Motor neuron (in vitro differentiated cells): Measurements from ENCODE around the gene SPPL2B. TPM values are rescaled to one million over a fixed set of nuclear protein-coding genes. Genes with fewer than 3 reads are reported as not detected.
A peak's percentile ranks its signal among the peaks of the same experiment; 100 is the strongest.
"Not testable (repeated sequence)": the region's sequence is repeated elsewhere in the genome, so short reads cannot be mapped to it uniquely, and the experiment has no call there.

Source experiments
- ATAC-seq, 8 experiments: fragments of 200-7000 bp; cut with Tn5 transposase; replicated peaks in 6 of 8; 2 replicates each; pipeline ENCODE4 v1.8.0; 2021; ENCODE audit warnings: mild to moderate bottlenecking in 8 of 8, moderate library complexity in 8 of 8
- H3K27ac ChIP-seq, 2 donors: fragments of 250-450 bp; sonication (Bioruptor Pico); 2 replicates each; pipeline ENCODE4 v1.9.0; 2021; ENCODE audit warnings: antibody characterized with exemption in 2 of 2, mild to moderate bottlenecking in 2 of 2, moderate library complexity in 1 of 2
- H3K4me1 ChIP-seq, 2 donors: fragments of 250-450 bp; sonication (Bioruptor Pico); replicated peaks in 1 of 2; 2 replicates each; pipeline ENCODE4 v1.6.1; 2021; ENCODE audit warnings: antibody characterized with exemption in 2 of 2, mild to moderate bottlenecking in 2 of 2, moderate library complexity in 1 of 2
- H3K4me3 ChIP-seq, 5 donors: fragments of 250-450 bp; sonication (Bioruptor Pico); 2 replicates each; pipeline ENCODE4 v1.9.0; 2021; ENCODE audit warnings: antibody characterized with exemption in 5 of 5, mild to moderate bottlenecking in 5 of 5, moderate library complexity in 4 of 5
- WGBS, 10 experiments: fragments of 450-650 bp; shearing (Covaris generic); methylation state at CpG; one replicate each; pipeline ENCODE4 v1.0.0; 2022; 5-methylcytosine and 5-hydroxymethylcytosine counted together
- in situ Hi-C, 9 experiments: fragments of 400-800 bp; cut with MboI; loops; one replicate each; pipeline ENCODE4 v1.15.0; 2021; ENCODE audit warnings: low sequenced_read_pairs in 9 of 9, low pct_unique_long_range_greater_than_20kb in 2 of 9; ENCODE audit not compliant: unreplicated experiment in 9 of 9
- total RNA-seq, 8 experiments: library from RNA; unstranded; fragments of 300-600 nt; gene quantifications; 2 replicates each; pipeline versions ENCODE4 v1.2.3 to v1.2.4, GENCODE V29; 2022

SPPL2B gene
- total RNA-seq, 8 experiments from 2014 or later: 22.2 to 77.9 (median 36.5) TPM

DNA sequence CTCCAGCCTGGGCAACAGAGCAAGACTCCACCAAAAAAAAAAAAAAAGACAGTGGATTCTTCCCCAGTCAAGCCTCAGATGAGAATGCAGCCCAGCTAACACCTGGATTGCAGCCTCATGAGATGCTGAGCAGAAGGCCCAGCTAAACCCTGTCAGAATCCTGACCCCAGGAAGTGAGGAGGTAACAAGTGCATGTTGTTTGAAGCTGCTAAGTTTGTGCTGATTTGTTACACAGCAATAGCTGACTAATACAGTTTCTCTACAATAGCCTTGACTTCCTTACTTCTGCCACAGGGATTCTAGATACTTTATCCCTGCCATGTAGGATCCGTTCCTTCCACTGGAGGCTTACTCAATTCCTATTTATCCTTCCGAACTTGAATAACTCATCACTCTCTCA lies 52.1 kb downstream of the SPPL2B start:
- Histone ChIP-seq H3K4me3 (no peak overlapping the region), H3K27ac (peak overlapping the region; percentile 50 to 74), H3K4me1 (peaks cover 2 to 14% of the 10 kb centered on the region in 2 donors)
- in situ Hi-C loops: loop anchor here in 2 of 9 experiments (25.0 kb wide), 1 partner anchor 93 kb away; the partner anchor contains the start of gene PEAK3 (in 2 of the 2)
- WGBS, 10 experiments: 17 to 80% (median 33%) methylated on average over 1 to 2 of the region's 2 CpGs; no CpG with 5 or more reads in 4 of the 10 experiments
- no peak for ATAC-seq

DNA sequence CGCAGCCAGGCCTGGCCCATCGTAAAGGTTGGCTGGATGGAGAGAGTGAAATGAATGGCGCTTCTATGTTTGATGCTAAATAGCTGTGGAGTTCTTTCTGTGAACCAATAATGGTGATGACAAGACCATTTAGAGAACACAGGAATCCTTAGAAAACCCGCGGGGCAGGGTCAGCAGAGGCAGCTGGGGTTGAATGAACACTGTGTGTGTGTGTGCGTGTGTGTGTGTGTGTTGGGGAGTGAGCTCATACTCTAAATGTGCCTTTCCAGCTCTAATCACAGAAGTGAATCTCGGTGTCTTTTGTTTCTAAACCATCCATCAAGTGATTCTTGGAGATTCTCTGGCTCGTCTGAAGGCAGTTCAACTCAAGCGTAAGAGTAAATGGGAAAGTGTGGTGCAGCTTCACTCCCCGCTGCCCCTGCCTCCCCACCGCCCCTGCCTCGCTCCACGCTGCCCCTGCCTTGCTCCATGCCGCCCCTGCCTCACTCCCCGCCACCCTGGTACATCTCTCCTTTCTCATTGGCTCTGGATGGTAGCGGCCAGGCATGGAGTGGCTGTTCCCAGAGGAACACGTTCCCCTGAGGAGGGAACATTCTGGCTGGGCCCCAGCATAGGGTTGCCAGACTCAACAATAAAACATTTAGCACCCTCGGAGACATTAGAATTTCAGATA lies 52.8 kb downstream of the SPPL2B start:
- peak overlapping the region; percentile 50 to 74 for H3K27ac ChIP-seq
- H3K4me3 ChIP-seq: no peak overlapping the region
- ATAC-seq: peak in 5 of 8 experiments; percentile 88 to 90 (median 89)
- in situ Hi-C loops: loop anchor here in 2 of 9 experiments (25.0 kb wide), 1 partner anchor 94 kb away; the partner anchor contains the start of gene PEAK3 (in 2 of the 2)
- peaks cover 2 to 10% of the 10 kb centered on the region in 2 donors for H3K4me1 ChIP-seq
- WGBS, 10 experiments: 0 to 100% (median 39%) methylated on average over 1 to 10 of the region's 18 CpGs; no CpG with 5 or more reads in 4 of the 10 experiments

- Histone ChIP-seq H3K27ac (no peak overlapping the region), H3K4me1 (peaks cover 2 to 12% of the 10 kb centered on the region in 2 donors), H3K4me3 (no peak overlapping the region)
- no peak for ATAC-seq
- in situ Hi-C loops: loop anchor here in 2 of 9 experiments (25.0 kb wide), 1 partner anchor 95 kb away; the partner anchor contains the start of gene PEAK3 (in 2 of the 2)
- WGBS, 10 experiments: 63 to 100% (median 99%) methylated on average over 1 to 7 of the region's 13 CpGs; no CpG with 5 or more reads in 4 of the 10 experiments
Observed at GRCh38 chr19:2382530-2383222, 54.2 kb downstream of the SPPL2B start.

DNA sequence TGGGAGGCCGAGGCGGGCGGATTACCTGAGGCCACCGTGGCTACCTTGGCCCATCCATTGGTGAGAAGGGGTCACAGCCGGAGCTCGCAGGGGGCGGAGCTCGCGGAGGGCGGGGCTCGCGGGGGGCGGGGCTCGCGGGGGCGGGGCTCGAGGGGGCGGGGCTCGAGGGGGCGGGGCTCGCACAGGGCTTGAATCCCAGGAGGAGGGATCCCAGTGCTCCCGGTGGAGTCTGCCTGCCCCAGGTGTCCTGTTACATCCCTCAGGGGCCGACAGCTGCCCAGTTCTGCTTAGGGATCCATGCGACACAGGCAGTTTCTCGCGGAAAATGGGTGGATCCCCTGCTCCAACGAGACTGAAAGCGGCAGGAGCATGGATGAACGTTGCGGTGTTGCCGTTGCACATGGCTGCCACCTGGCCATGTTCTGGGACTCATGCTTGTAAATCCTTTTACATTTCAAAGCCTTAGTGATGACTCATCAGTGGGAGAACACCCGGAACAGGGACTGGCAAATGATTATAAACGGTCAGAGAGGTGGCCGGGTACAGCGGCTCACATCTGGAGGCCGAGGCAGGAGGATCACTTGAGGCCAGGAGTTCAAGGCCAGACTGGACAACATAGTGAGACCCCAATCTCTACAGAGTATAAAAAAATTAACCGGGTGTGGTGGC lies 56.7 kb downstream of the SPPL2B start:
- Histone ChIP-seq H3K27ac (peak overlapping the region in 1 of 2 donors; percentile 2), H3K4me3 (no peak overlapping the region), H3K4me1 (peaks cover 2 to 15% of the 10 kb centered on the region in 2 donors)
- peak in 6 of 8 experiments; percentile 2 to 98 (median 52) for ATAC-seq
- in situ Hi-C loops: loop anchor here in 2 of 9 experiments (25.0 kb wide), 1 partner anchor 98 kb away; the partner anchor contains the start of gene PEAK3 (in 2 of the 2)
- 0 to 100% (median 19%) methylated on average over 1 to 7 of the region's 37 CpGs; no CpG with 5 or more reads in 4 of the 10 experiments for WGBS, 10 experiments

- in situ Hi-C loops: loop anchor here in 2 of 9 experiments (25.0 kb wide), 1 partner anchor 100 kb away; the partner anchor contains the start of gene PEAK3 (in 2 of the 2)
- peaks cover 2 to 5% of the 10 kb centered on the region in 2 donors for H3K4me1 ChIP-seq
- ATAC-seq: peak in 5 of 8 experiments; percentile 53 to 80 (median 62)
- H3K4me3 ChIP-seq: no peak overlapping the region
- peak overlapping the region in 1 of 2 donors; percentile 45 for H3K27ac ChIP-seq
- 68 to 100% (median 82%) methylated on average over 1 to 18 of the region's 20 CpGs for WGBS, 10 experiments
Observed at GRCh38 chr19:2387367-2388288, 59.1 kb downstream of the SPPL2B start.

- H3K27ac ChIP-seq: no peak overlapping the region
- 8 to 94% (median 85%) methylated on average over 1 to 12 of the region's 21 CpGs; no CpG with 5 or more reads in 4 of the 10 experiments for WGBS, 10 experiments
- peaks cover 0 to 5% of the 10 kb centered on the region in 2 donors for H3K4me1 ChIP-seq
- in situ Hi-C loops: loop anchor here in 2 of 9 experiments (25.0 kb wide), 1 partner anchor 102 kb away; the partner anchor contains the start of gene PEAK3 (in 2 of the 2)
- ATAC-seq: no peak
- H3K4me3 ChIP-seq: no peak overlapping the region
Observed at GRCh38 chr19:2389594-2389993, 61.1 kb downstream of the SPPL2B start.

GRCh38 chr19:2391118-2391725 lies 62.7 kb downstream of the SPPL2B start:
- Histone ChIP-seq H3K4me1 (peaks cover 0 to 5% of the 10 kb centered on the region in 2 donors), H3K27ac (no peak overlapping the region), H3K4me3 (no peak overlapping the region)
- 0 to 21% (median 0%) methylated on average over 1 to 8 of the region's 10 CpGs for WGBS, 10 experiments
- in situ Hi-C loops: loop anchor here in 2 of 9 experiments (25.0 kb wide), 1 partner anchor 104 kb away; the partner anchor contains the start of gene PEAK3 (in 2 of the 2)
- ATAC-seq: peak; percentile 26 to 79 (median 56)

DNA sequence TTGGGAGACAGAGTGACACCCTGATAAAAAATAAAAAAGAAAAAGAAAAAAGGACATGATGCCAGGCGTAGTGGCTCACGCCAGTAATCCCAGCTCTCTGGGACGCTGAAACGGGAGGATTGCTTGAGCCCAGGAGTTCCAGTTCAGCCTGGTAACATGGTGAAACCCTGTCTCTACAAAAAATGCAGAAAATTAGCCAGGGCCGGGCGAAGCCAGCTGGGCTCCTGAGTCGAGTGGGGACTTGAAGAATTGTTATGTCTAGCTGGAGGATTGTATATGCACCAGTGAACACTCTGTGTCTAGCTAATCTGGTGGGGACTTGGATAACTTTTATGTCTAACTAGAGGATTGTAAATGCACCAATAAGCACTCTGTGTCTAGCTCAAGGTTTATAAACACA lies 63.9 kb downstream of the SPPL2B start:
- Histone ChIP-seq H3K4me3 (no peak overlapping the region), H3K4me1 (peaks cover 0 to 5% of the 10 kb centered on the region in 2 donors), H3K27ac (no peak overlapping the region)
- ATAC-seq: peak in 1 of 8 experiments; percentile 19
- in situ Hi-C loops: loop anchor here in 2 of 9 experiments (25.0 kb wide), 1 partner anchor 105 kb away; the partner anchor contains the start of gene PEAK3 (in 2 of the 2)
- 39 to 87% (median 60%) methylated on average over 3 to 7 of the region's 7 CpGs; no CpG with 5 or more reads in 1 of the 10 experiments for WGBS, 10 experiments

GRCh38 chr19:2392899-2393298 lies 64.4 kb downstream of the SPPL2B start:
- not testable (repeated sequence) for ATAC-seq, H3K4me3 ChIP-seq, H3K4me1 ChIP-seq, H3K27ac ChIP-seq
- WGBS, 10 experiments: 20 to 80% (median 65%) methylated on average over 1 to 8 of the region's 8 CpGs; no CpG with 5 or more reads in 2 of the 10 experiments
- in situ Hi-C loops: loop anchor here in 2 of 9 experiments (25.0 kb wide), 1 partner anchor 106 kb away; the partner anchor contains the start of gene PEAK3 (in 2 of the 2)

DNA sequence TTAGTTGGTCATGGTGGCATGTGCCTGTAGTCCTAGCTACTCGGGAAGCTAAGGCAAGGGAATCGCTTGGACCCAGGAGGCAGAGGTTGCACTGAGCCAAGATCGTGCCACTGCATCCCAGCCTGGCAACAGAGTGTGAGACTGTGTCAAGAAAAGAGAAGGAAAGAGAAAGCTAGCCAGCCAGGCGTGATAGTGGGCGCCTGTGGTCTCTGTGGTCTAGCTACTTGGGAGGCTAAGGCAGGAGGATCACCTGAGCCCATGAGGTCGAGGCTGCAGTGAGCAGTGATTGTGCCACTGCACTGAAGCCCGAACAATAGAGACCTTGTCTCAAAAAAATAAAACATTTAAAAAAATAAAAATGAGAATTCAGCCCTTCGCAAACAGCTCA lies 65.6 kb downstream of the SPPL2B start:
- Histone ChIP-seq H3K27ac (no peak overlapping the region), H3K4me1 (no peaks in the 10 kb centered on the region), H3K4me3 (no peak overlapping the region)
- 60 to 100% (median 85%) methylated on average over 1 to 8 of the region's 8 CpGs; no CpG with 5 or more reads in 2 of the 10 experiments for WGBS, 10 experiments
- in situ Hi-C loops: loop anchor here in 2 of 9 experiments (25.0 kb wide), 1 partner anchor 107 kb away; the partner anchor contains the start of gene PEAK3 (in 2 of the 2)
- ATAC-seq: no peak
